GM12864 (cell line): ENCODE results near the gene ITIH6.
"Not testable (repeated sequence)": the region's sequence is repeated elsewhere in the genome, so short reads cannot be mapped to it uniquely, and the experiment has no call there.

Experiments used
- DNase-seq: peaks from one replicate; pipeline ENCODE4 v3.0.0-alpha.2; 2011; ENCODE audit warnings: low read depth
- H3K4me3 ChIP-seq: 2 replicates; pipeline ENCODE4 v1.5.1; 2011; ENCODE audit warnings: mild to moderate bottlenecking, low read depth, low read length, control low read depth
- TF ChIP-seq, protein P1 (sequence below): IDR thresholded peaks from 2 replicates; pipeline ENCODE4 v1.5.1; 2011; ENCODE audit warnings: low read depth, mild to moderate bottlenecking, moderate library complexity, low read length, control low read depth, inconsistent platforms; ENCODE audit errors: missing control alignments

ITIH6 gene, protein sequence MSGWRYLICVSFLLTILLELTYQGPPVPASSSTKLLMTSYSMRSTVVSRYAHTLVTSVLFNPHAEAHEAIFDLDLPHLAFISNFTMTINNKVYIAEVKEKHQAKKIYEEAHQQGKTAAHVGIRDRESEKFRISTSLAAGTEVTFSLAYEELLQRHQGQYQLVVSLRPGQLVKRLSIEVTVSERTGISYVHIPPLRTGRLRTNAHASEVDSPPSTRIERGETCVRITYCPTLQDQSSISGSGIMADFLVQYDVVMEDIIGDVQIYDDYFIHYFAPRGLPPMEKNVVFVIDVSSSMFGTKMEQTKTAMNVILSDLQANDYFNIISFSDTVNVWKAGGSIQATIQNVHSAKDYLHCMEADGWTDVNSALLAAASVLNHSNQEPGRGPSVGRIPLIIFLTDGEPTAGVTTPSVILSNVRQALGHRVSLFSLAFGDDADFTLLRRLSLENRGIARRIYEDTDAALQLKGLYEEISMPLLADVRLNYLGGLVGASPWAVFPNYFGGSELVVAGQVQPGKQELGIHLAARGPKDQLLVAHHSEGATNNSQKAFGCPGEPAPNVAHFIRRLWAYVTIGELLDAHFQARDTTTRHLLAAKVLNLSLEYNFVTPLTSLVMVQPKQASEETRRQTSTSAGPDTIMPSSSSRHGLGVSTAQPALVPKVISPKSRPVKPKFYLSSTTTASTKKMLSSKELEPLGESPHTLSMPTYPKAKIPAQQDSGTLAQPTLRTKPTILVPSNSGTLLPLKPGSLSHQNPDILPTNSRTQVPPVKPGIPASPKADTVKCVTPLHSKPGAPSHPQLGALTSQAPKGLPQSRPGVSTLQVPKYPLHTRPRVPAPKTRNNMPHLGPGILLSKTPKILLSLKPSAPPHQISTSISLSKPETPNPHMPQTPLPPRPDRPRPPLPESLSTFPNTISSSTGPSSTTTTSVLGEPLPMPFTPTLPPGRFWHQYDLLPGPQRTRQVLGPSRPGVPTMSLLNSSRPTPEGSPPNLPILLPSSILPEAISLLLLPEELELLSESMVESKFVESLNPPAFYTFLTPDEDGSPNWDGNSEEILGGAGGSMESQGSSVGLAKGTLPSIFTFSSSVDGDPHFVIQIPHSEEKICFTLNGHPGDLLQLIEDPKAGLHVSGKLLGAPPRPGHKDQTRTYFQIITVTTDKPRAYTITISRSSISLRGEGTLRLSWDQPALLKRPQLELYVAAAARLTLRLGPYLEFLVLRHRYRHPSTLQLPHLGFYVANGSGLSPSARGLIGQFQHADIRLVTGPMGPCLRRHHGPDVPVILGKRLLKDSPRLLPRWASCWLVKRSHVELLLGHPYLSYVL

DNA sequence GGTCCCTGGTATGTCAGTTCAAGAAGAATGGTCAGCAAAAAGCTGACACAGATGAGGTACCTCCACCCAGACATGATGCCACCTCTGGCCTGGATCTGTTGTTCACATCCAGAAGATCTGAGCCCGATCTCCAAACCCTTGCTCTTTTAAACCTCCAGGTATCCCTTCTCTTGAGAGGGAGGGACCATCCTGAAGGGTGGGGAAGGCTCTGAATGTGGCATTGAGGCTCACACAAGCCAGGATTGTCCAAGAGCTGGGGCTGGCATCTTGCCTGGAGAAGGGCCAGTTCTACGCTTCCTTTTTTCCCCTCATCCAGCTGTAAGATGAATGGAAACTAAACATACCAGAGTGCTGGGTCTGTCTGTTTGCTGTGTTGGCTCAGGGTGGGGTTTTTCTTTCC lies at the start of gene ITIH6:
TSS of gene ITIH6 (minus strand) at position 119 of the 400 bp plus-strand sequence. CDS start at position 74, 45 bp downstream.
- H3K4me3 ChIP-seq: no peak within 1 kb of the TSS
- TF ChIP-seq, protein P1, sequence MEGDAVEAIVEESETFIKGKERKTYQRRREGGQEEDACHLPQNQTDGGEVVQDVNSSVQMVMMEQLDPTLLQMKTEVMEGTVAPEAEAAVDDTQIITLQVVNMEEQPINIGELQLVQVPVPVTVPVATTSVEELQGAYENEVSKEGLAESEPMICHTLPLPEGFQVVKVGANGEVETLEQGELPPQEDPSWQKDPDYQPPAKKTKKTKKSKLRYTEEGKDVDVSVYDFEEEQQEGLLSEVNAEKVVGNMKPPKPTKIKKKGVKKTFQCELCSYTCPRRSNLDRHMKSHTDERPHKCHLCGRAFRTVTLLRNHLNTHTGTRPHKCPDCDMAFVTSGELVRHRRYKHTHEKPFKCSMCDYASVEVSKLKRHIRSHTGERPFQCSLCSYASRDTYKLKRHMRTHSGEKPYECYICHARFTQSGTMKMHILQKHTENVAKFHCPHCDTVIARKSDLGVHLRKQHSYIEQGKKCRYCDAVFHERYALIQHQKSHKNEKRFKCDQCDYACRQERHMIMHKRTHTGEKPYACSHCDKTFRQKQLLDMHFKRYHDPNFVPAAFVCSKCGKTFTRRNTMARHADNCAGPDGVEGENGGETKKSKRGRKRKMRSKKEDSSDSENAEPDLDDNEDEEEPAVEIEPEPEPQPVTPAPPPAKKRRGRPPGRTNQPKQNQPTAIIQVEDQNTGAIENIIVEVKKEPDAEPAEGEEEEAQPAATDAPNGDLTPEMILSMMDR: no peak
- no peak for DNase-seq

DNA sequence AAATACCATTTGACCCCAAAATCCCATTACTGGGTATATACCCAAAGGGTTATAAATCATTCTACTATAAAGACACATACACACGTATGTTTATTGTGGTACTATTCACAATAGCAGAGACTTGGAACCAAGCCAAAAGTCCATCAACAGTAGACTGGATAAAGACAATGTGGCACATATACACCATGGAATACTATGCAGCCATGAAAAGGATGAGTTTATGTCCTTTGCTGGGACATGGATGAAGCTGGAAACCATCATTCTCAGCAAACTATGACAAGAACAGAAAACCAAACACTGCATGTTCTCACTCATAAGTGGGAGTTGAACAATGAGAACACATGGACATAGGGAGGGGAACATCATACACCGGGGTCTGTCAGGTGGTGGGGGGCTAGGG lies 49.6 kb upstream of the ITIH6 start:
- H3K4me3 ChIP-seq, DNase-seq: not testable (repeated sequence)

DNA sequence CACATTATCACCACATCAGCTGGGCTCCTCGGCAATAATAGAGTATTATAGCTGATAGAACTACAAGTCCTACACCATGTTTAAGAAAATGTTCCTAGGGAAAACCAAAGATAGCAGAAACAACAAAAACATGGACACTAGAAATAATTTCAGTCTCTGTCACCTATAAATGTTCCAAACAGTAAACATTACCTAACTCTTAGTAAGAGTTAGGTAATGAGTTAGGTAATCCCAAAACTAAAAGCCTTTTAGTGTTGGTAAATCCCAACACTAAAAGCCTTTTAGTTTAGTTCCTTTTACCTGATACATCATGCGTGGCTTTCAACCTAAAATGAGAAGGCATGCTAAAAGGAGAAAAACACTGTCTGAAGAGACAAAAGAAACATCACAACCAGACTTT lies 45.0 kb upstream of the ITIH6 start:
- TF ChIP-seq, protein P1: no peak
- no peak for DNase-seq

DNA sequence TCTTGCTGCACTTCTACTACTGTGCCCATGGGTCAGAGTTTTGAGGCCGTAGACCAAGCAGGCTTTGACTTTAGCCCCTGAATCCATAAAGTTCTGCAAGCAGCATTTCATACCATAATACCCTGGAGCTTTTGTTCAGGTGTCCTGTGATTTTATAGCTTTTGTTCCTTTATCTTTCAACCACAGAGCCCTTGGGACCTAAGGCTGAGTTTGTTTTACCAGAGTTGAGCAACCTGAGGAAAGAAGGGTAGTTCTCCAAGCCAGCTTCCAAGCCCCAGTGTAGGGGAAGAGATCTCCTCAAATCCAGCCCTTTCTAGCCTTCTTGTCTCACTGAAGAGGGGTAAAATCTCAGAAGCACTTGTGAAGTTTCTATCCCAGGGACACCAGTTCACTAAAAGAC lies 44.6 kb upstream of the ITIH6 start:
- DNase-seq: no peak

More for the DNA sequence above, 45.0 kb upstream of the ITIH6 start:
- no peak overlapping the region for H3K4me3 ChIP-seq

DNA sequence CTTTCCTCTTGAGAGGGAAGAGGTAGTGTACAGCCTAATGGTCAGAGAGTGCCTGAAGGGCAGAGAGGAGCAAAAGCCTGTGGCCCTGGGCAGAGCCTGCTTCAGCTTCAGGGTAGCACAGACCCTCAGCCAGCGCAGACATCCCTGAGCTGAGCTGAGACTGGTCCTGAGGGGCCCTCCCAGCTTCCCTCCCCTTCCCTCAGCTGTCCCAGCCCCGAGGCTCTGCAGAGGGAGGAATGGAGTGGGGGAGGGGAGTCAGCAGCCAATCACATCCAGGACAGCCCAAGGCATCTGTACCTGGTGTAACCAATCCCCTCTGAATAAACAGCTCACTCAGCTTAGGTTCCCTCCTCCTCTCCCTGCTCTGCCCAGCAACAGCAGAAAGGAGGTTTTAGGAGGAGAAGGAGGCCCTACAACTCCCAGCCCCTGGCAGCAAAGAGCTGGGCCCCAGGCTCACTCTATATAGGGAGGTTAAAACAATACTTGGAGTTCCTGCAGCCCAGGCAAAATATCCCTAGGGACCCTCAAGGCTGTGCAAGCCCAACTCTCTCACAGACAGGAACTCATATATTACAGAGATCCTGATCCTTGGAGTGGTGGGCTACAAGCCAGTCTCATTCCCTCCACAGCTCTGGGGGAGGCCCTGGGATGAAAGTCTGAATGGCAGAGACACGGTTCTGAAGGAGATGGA lies 43.3 kb upstream of the ITIH6 start:
- not testable (repeated sequence) for H3K4me3 ChIP-seq, DNase-seq

More for the DNA sequence above, 44.6 kb upstream of the ITIH6 start:
- TF ChIP-seq, protein P1: no peak
- H3K4me3 ChIP-seq: no peak overlapping the region

DNA sequence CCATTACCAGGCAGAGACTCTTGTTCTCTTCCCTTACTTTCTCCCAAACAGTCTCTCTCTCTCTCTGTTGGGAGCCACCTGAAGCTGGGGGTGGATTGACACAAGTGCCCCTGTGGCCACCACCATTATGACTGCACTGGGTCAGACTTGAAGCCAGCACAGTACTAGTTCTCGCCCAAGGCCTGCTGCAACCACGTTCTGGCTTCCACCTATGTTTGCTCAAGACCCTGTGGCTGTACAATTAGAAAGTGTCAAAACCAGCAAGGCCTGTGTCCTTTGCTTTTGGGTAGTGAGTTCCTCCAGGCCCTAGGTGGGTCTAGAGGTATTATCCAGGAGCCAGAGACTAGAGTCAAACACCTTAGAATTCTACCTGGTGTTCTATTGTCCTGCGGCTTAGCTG lies 40.5 kb upstream of the ITIH6 start:
- no peak for DNase-seq
- H3K4me3 ChIP-seq: no peak overlapping the region
- TF ChIP-seq, protein P1: no peak

DNA sequence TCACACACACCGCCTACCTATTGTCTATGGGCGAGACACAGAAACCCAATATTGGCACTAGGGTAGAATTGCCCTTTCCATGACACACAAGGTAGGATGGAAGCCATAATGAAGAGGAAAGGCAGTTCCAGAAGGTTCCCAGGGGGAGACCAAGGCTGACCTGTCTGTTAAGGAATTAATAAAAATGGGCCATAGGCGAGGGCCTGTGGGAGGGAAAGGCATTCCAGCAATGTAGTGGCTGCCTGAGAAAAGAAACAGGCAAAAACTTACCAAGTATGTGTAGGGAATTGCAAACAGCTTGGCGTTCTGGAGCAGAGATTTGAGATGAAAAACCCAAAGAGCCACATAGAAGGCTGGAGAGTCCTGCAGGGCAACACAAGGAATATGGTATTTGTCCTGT lies 28.5 kb upstream of the ITIH6 start:
- TF ChIP-seq, protein P1: no peak
- no peak overlapping the region for H3K4me3 ChIP-seq
- no peak for DNase-seq
